H1 (cell line): Measurements from ENCODE around the gene WASL. TPM values are rescaled to one million over a fixed set of nuclear protein-coding genes. Genes with fewer than 3 reads are reported as not detected.

Source experiments
- BRCA1 ChIP-seq: IDR thresholded peaks from 2 replicates; pipeline ENCODE4 v1.6.1; 2012; ENCODE audit warnings: low read depth, low read length, improper control_type of control experiment
- CTCF ChIP-seq, 3 experiments: IDR thresholded peaks; 1 replicate in 2 of 3; 2 replicates in 1 of 3; pipeline versions ENCODE4 v1.5.1 to v1.6.1; 2011; ENCODE audit warnings: low read length in 3 of 3, mild to moderate bottlenecking in 3 of 3, inconsistent platforms in 2 of 3, low read depth in 1 of 3, moderate library complexity in 1 of 3; ENCODE audit not compliant: insufficient read depth in 1 of 3; ENCODE audit errors: control extremely low read depth in 1 of 3
- E2F6 ChIP-seq: IDR thresholded peaks from 2 replicates; pipeline ENCODE4 v1.6.1; 2012; ENCODE audit warnings: inconsistent platforms
- EZH2 ChIP-seq: fragments of 200-600 bp; sonication (generic); IDR thresholded peaks from 2 replicates; pipeline ENCODE4 v1.7.1; 2012; ENCODE audit warnings: low read depth, mild to moderate bottlenecking, moderate library complexity, low read length, inconsistent platforms; ENCODE audit not compliant: severe bottlenecking
- FOSL1 ChIP-seq: IDR thresholded peaks from 2 replicates; pipeline ENCODE4 v1.6.1; 2011; ENCODE audit warnings: mild to moderate bottlenecking, low read depth, low read length, moderate library complexity; ENCODE audit not compliant: insufficient read depth
- GABPA ChIP-seq: IDR thresholded peaks from 2 replicates; pipeline ENCODE4 v1.6.1; 2011; ENCODE audit warnings: mild to moderate bottlenecking, low read length, moderate library complexity, borderline replicate concordance; ENCODE audit not compliant: insufficient read depth
- GTF2F1 ChIP-seq: IDR thresholded peaks from 2 replicates; pipeline ENCODE4 v1.6.1; 2012; ENCODE audit warnings: low read depth, low read length, improper control_type of control experiment, borderline replicate concordance
- JUN ChIP-seq: IDR thresholded peaks from 2 replicates; pipeline ENCODE4 v1.6.1; 2011; ENCODE audit warnings: low read depth, mild to moderate bottlenecking, improper control_type of control experiment, low read length
- KDM1A ChIP-seq: fragments of 200-600, 300-600 bp; sonication (generic); IDR thresholded peaks from 2 replicates; pipeline ENCODE4 v1.7.1; 2016; ENCODE audit warnings: mild to moderate bottlenecking, low read length, borderline replicate concordance
- MAFK ChIP-seq: IDR thresholded peaks from 2 replicates; pipeline ENCODE4 v1.6.1; 2012; ENCODE audit warnings: low read depth, mild to moderate bottlenecking, improper control_type of control experiment, low read length
- NANOG ChIP-seq: IDR thresholded peaks from 2 replicates; pipeline ENCODE4 v1.6.1; 2011; ENCODE audit warnings: low read length, low read depth, mild to moderate bottlenecking, inconsistent platforms; ENCODE audit not compliant: insufficient read depth, poor library complexity, severe bottlenecking
- NRF1 ChIP-seq: IDR thresholded peaks from 2 replicates; pipeline ENCODE4 v1.6.1; 2011; ENCODE audit warnings: mild to moderate bottlenecking, low read depth, low read length, improper control_type of control experiment
- RBBP5 ChIP-seq: IDR thresholded peaks from 2 replicates; pipeline ENCODE4 v1.7.1; 2012; ENCODE audit warnings: low read depth, mild to moderate bottlenecking, inconsistent platforms, low read length, moderate library complexity, borderline replicate concordance
- RFX5 ChIP-seq: IDR thresholded peaks from 2 replicates; pipeline ENCODE4 v1.6.1; 2011; ENCODE audit warnings: low read depth, low read length, improper control_type of control experiment, borderline replicate concordance
- SIRT6 ChIP-seq: IDR thresholded peaks from one replicate; pipeline ENCODE4 v1.7.1; 2012; ENCODE audit warnings: low read length, inconsistent platforms
- SIX5 ChIP-seq: IDR thresholded peaks from 2 replicates; pipeline ENCODE4 v1.6.1; 2011; ENCODE audit warnings: mild to moderate bottlenecking, low read depth, low read length
- SRF ChIP-seq: IDR thresholded peaks from 2 replicates; pipeline ENCODE4 v1.6.1; 2011; ENCODE audit warnings: mild to moderate bottlenecking, low read depth, low read length, moderate library complexity
- TBP ChIP-seq: IDR thresholded peaks from 2 replicates; pipeline ENCODE4 v1.6.1; 2011; ENCODE audit warnings: low read depth, low read length, improper control_type of control experiment
- polyA plus RNA-seq, 7 experiments: library from polyadenylated mRNA; depleted of rRNA in 3 of 7; stranded (reverse) in 5 of 7; unstranded in 2 of 7; fragments of >200 nt in 5 of 7; fragments of 200-250 nt in 2 of 7; gene quantifications; 1 replicate in 5 of 7; 2 replicates in 1 of 7; 4 replicates in 1 of 7; pipeline versions ENCODE4 v1.2.1 to v1.2.3, GENCODE V29; 2011 to 2013; ENCODE audit warnings: missing spikeins in 2 of 7, mixed read lengths in 2 of 7
- total RNA-seq: library from RNA; stranded (reverse); fragmentation: NEBNext Ultra II Directional; extraction: Animal tissue kit (Norgen Biotek cat#: 25700); gene quantifications from 2 replicates; pipeline ENCODE4 v1.2.1, GENCODE V29; 2021
- TF ChIP-seq, protein P1 (sequence below): IDR thresholded peaks from 2 replicates; pipeline ENCODE4 v1.6.1; 2011; ENCODE audit warnings: low read length, improper control_type of control experiment

WASL gene
- total and polyA plus RNA-seq, 2 of the 8 experiments (the other 6 are each of a cell fraction or from before 2014, with no cell fraction given) = 7.7 to 38.9 TPM

- peak; percentile 57; the same call in 1 of the 2 replicates for TF ChIP-seq BRCA1
- no peak for TF ChIP-seq SIRT6
- TF ChIP-seq GTF2F1 = no peak
- no peak for TF ChIP-seq MAFK
- peak; percentile 86 for TF ChIP-seq TBP
- TF ChIP-seq FOSL1 = no peak
- no peak; the same call in 1 of the 2 replicates for TF ChIP-seq NRF1
- TF ChIP-seq CTCF (IDR thresholded peaks at IDR 0.05; ENCODE audit: control extremely low read depth in 1 of 3, insufficient read depth in 1 of 3, low read depth in 1 of 3, low read length in 3 of 3) = 0 out of 4 replicates have a peak, but pooled peaks of 1 of the 3 experiments have one; percentile 18
- no peak for TF ChIP-seq EZH2
- TF ChIP-seq RBBP5 = peak; percentile 79
- TF ChIP-seq RFX5 = no peak
- TF ChIP-seq SIX5 = peak; percentile 46
- TF ChIP-seq KDM1A = no peak
- TF ChIP-seq JUN = no peak
- TF ChIP-seq, protein P1, sequence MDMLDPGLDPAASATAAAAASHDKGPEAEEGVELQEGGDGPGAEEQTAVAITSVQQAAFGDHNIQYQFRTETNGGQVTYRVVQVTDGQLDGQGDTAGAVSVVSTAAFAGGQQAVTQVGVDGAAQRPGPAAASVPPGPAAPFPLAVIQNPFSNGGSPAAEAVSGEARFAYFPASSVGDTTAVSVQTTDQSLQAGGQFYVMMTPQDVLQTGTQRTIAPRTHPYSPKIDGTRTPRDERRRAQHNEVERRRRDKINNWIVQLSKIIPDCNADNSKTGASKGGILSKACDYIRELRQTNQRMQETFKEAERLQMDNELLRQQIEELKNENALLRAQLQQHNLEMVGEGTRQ = no peak
- TF ChIP-seq E2F6 = no peak; the same call in 1 of the 2 replicates
- TF ChIP-seq GABPA = peak; percentile 74; the same call in 1 of the 2 replicates
- 0 out of 2 replicates have a peak, but pooled peaks have one; percentile 38 for TF ChIP-seq SRF
- TF ChIP-seq NANOG = peak; percentile 27
Observed at GRCh38 chr7:123748734-123749536, at the start of gene WASL (continued).
